ENCODE data around the gene AQP5. TPM values are rescaled to one million over a fixed set of nuclear protein-coding genes. Genes with fewer than 3 reads are reported as not detected.
"Not testable (repeated sequence)": the region's sequence is repeated elsewhere in the genome, so short reads cannot be mapped to it uniquely, and the experiment has no call there.

The AQP5 gene
- total RNA-seq, 2 donors from 2014 or later, result 2.1 TPM; not detected in 1

DNA sequence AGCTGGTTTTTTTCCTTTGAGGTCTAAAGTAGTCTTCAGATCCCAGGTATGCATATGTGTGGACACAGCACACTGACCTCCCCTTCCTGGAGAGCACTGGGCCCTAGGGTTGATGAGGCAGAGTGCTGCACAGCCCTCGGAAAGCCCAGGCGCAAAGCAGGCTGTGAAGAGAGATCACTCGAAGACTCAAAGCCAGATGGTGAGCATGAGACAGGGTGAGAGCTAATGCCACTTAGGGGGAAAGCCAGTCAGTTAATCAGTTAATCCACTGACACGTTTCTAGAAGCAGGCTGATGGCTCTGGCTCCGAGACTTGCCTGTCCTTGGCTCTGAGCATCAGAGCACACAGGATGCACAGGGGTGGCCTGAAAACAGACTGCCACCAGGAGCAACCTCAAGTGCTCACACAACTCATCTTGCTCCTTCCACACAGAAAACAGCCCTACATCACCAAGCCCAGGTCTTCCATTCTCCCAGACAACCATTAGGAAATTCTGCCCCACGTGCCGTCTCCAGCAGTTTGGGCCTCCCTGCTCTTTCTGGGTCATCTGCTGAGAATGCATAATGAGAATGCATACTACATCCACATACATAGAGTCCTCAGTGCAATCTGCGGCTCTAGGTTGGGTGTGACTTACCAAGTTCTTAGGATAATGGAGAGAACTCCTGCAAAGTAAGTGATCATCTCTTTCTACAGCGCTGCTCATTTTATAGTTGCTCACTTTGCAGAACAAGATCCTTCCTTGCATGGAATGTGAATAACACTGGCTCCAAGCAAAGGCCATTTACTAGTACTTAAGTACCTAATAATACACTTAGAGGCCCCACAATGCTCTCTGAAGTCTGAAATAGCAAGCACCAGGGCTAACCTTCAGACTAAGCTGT, 23.0 kb downstream of the AQP5 start:
- no peak for DNase-seq (ENCODE audit: low spot score)
- no peak overlapping the region for H3K27ac ChIP-seq
- TF ChIP-seq, protein P1, sequence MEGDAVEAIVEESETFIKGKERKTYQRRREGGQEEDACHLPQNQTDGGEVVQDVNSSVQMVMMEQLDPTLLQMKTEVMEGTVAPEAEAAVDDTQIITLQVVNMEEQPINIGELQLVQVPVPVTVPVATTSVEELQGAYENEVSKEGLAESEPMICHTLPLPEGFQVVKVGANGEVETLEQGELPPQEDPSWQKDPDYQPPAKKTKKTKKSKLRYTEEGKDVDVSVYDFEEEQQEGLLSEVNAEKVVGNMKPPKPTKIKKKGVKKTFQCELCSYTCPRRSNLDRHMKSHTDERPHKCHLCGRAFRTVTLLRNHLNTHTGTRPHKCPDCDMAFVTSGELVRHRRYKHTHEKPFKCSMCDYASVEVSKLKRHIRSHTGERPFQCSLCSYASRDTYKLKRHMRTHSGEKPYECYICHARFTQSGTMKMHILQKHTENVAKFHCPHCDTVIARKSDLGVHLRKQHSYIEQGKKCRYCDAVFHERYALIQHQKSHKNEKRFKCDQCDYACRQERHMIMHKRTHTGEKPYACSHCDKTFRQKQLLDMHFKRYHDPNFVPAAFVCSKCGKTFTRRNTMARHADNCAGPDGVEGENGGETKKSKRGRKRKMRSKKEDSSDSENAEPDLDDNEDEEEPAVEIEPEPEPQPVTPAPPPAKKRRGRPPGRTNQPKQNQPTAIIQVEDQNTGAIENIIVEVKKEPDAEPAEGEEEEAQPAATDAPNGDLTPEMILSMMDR (IDR thresholded peaks at IDR 0.05), result no peak

DNA sequence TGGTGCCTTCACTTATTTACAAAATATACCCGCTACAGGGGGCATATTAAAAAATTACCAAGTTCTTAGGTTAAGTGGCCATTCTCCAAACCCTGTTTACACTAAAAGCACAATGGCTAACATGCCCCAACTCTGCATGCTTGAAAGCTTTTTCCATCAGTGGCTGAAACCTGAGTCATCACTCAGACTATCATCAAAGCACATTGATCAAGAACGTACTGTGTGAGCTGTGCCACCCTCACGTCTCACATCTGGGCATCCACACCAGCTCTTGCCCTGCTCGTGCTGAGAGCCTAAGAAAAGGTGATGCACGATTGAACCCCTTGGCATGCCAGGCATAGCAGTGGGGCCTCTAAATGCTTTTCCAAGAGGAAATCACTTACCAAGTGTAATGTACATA, 24.3 kb downstream of the AQP5 start:
- H3K9me3 ChIP-seq, result no peaks in the 10 kb centered on the region
- H3K4me3 ChIP-seq, result no peak overlapping the region
- peaks cover 0 to 6% of the 10 kb centered on the region in 2 donors for H3K4me1 ChIP-seq
- no peaks in the 10 kb centered on the region for H3K27me3 ChIP-seq
- TF ChIP-seq, protein P1 (IDR thresholded peaks at IDR 0.05), result no peak
- DNase-seq (ENCODE audit: low spot score), result no peak
- no peaks in the 10 kb centered on the region for H3K36me3 ChIP-seq
- H3K27ac ChIP-seq, result no peak overlapping the region

More for the DNA sequence above, 23.0 kb downstream of the AQP5 start:
- H3K36me3 ChIP-seq, result no peaks in the 10 kb centered on the region
- peaks cover 0 to 6% of the 10 kb centered on the region in 2 donors for H3K4me1 ChIP-seq
- H3K9me3 ChIP-seq, result no peaks in the 10 kb centered on the region
- H3K4me3 ChIP-seq, result no peak overlapping the region
- no peaks in the 10 kb centered on the region for H3K27me3 ChIP-seq

- not testable (repeated sequence) for DNase-seq (ENCODE audit: low spot score); H3K36me3 ChIP-seq; H3K27me3 ChIP-seq; H3K4me3 ChIP-seq; H3K27ac ChIP-seq; H3K9me3 ChIP-seq; H3K4me1 ChIP-seq
These were observed 24.8 kb downstream of the AQP5 start for GRCh38 chr12:49986476-49986875.

GRCh38 chr12:49987625-49988303, 26.1 kb downstream of the AQP5 start:
- H3K4me1 ChIP-seq, result peaks cover 0 to 6% of the 10 kb centered on the region in 2 donors
- no peaks in the 10 kb centered on the region for H3K9me3 ChIP-seq
- H3K27me3 ChIP-seq, result no peaks in the 10 kb centered on the region
- H3K4me3 ChIP-seq, result no peak overlapping the region
- H3K27ac ChIP-seq, result no peak overlapping the region
- TF ChIP-seq, protein P1 (IDR thresholded peaks at IDR 0.05), result no peak
- peaks cover 3% of the 10 kb centered on the region for H3K36me3 ChIP-seq
- no peak for DNase-seq (ENCODE audit: low spot score)

DNA sequence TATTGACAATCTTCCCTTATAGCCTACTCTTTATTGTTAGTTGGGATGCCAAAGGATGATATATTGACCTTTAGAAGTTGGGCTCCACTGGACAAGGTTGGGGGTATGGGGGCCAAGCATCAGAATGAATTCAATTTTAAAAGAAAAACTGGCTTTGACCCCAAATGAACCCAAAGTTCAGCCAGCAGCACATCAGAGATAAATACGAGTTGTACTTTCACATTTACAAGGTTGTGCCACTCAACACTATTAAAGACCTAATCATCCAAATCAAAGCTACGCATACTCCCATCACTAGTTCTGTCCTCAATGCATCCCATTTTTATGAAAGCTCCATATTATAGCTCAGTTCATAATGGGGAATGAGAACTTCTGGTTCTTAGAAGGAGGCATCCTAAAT, 27.7 kb downstream of the AQP5 start:
- not testable (repeated sequence) for H3K4me1 ChIP-seq; H3K36me3 ChIP-seq; H3K27ac ChIP-seq; DNase-seq (ENCODE audit: low spot score); H3K9me3 ChIP-seq; H3K27me3 ChIP-seq; H3K4me3 ChIP-seq

GRCh38 chr12:49990273-49990672, 28.6 kb downstream of the AQP5 start:
- H3K27ac ChIP-seq, result no peak overlapping the region
- peaks cover 10% of the 10 kb centered on the region for H3K36me3 ChIP-seq

More at GRCh38 chr12:49990273-49990672, 28.6 kb downstream of the AQP5 start:
- no peaks in the 10 kb centered on the region for H3K4me1 ChIP-seq
- TF ChIP-seq, protein P1 (IDR thresholded peaks at IDR 0.05), result no peak
- no peaks in the 10 kb centered on the region for H3K9me3 ChIP-seq
- H3K27me3 ChIP-seq, result no peaks in the 10 kb centered on the region
- no peak overlapping the region for H3K4me3 ChIP-seq
- DNase-seq (ENCODE audit: low spot score), result no peak
